ENCODE data around the gene FAM47E. TPM values are rescaled to one million over a fixed set of nuclear protein-coding genes. Genes with fewer than 3 reads are reported as not detected.
A peak's percentile ranks its signal among the peaks of the same experiment; 100 is the strongest.

FAM47E gene
- total RNA-seq, 1 donor from 2014 or later = 7.0 TPM

DNA sequence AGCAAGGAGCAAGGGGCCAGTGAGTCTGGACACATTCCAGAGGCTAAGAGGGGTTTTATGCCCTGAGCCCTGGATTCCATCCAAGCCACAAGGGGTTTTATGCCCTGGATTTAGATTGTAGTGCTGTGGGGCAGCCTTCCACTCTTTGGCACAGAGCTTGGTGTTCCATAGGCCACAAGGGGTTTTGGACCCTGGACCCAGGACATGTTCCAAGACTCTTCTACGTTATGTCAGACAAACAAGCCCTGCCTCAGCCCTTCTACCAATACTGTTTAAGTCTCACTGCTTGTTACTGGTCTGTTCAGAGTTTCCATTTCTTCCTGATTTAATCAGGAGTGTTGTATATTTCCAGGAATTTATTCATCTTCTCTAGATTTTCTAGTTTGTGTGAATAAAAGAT, 25.1 kb upstream of the FAM47E start:
- no peaks in the 10 kb centered on the region for H3F3A ChIP-seq (ENCODE audit: low read depth)

DNA sequence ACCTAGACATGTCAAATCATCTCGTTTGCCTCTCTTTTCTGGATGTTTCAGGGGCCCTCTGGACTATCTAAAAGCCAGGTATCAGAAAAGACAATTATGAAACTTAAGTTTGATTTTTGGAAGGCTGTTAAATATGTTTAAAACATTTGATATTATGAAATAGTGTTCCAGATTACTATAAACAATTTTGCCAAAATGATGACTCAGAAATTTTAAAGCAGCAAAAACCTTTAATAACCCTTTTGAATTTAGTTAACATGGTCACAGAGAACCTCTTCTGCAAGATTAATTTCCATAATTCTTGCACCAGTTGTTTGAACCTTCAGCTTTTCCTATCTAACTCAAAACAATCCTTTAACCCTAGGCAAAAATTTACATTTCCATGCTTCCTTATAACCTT, 18.8 kb upstream of the FAM47E start:
- Mint-ChIP-seq H3K9me3 (peaks cover 12% of the 10 kb centered on the region), H3K4me3 (no peak overlapping the region), H3K27me3 (ENCODE audit: insufficient read depth, low read depth) (no peaks in the 10 kb centered on the region), H3K4me1 (peaks cover 7% of the 10 kb centered on the region), H3K36me3 (peaks cover 4% of the 10 kb centered on the region), H3K27ac (no peak overlapping the region)
- H3K9ac ChIP-seq = no peak overlapping the region
- H3K4me2 ChIP-seq = no peak overlapping the region
- no peaks in the 10 kb centered on the region for H4K20me1 ChIP-seq (ENCODE audit: low read depth)
- peaks cover 6% of the 10 kb centered on the region for H3K4me1 ChIP-seq
- no peak overlapping the region for H2AFZ ChIP-seq (replicated peaks)
- H3K36me3 ChIP-seq = no peaks in the 10 kb centered on the region
- no peaks in the 10 kb centered on the region for H3K79me2 ChIP-seq (ENCODE audit: low read depth)
- H3F3A ChIP-seq (ENCODE audit: low read depth) = no peaks in the 10 kb centered on the region
- no peak overlapping the region for H3K4me3 ChIP-seq
- no peak for DNase-seq (ENCODE audit: low spot score)
- TF ChIP-seq EZH2phosphoT487 (IDR thresholded peaks at IDR 0.05) (no peak), EZH2 (IDR thresholded peaks at IDR 0.05) (no peak)
- TF ChIP-seq, protein P1, sequence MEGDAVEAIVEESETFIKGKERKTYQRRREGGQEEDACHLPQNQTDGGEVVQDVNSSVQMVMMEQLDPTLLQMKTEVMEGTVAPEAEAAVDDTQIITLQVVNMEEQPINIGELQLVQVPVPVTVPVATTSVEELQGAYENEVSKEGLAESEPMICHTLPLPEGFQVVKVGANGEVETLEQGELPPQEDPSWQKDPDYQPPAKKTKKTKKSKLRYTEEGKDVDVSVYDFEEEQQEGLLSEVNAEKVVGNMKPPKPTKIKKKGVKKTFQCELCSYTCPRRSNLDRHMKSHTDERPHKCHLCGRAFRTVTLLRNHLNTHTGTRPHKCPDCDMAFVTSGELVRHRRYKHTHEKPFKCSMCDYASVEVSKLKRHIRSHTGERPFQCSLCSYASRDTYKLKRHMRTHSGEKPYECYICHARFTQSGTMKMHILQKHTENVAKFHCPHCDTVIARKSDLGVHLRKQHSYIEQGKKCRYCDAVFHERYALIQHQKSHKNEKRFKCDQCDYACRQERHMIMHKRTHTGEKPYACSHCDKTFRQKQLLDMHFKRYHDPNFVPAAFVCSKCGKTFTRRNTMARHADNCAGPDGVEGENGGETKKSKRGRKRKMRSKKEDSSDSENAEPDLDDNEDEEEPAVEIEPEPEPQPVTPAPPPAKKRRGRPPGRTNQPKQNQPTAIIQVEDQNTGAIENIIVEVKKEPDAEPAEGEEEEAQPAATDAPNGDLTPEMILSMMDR (IDR thresholded peaks at IDR 0.05) = no peak
- no peak overlapping the region for H3K27ac ChIP-seq
- peaks cover 3% of the 10 kb centered on the region for H3K9me3 ChIP-seq (ENCODE audit: low read depth)
- H3K27me3 ChIP-seq = no peaks in the 10 kb centered on the region

More for the DNA sequence above, 25.1 kb upstream of the FAM47E start:
- H3K79me2 ChIP-seq (ENCODE audit: low read depth) = no peaks in the 10 kb centered on the region
- H3K9me3 ChIP-seq (ENCODE audit: low read depth) = peaks cover 3% of the 10 kb centered on the region
- no peaks in the 10 kb centered on the region for H3K4me1 Mint-ChIP-seq
- no peak overlapping the region for H2AFZ ChIP-seq (replicated peaks)
- H4K20me1 ChIP-seq (ENCODE audit: low read depth) = no peaks in the 10 kb centered on the region
- H3K4me1 ChIP-seq = no peaks in the 10 kb centered on the region
- H3K4me2 ChIP-seq = no peak overlapping the region
- H3K36me3 ChIP-seq = no peaks in the 10 kb centered on the region
- TF ChIP-seq, protein P1 (IDR thresholded peaks at IDR 0.05) = no peak
- TF ChIP-seq EZH2 (IDR thresholded peaks at IDR 0.05) (no peak), EZH2phosphoT487 (IDR thresholded peaks at IDR 0.05) (no peak)
- no peak overlapping the region for H3K9ac ChIP-seq
- no peak overlapping the region for H3K27ac ChIP-seq
- peaks cover 2% of the 10 kb centered on the region for H3K27me3 Mint-ChIP-seq (ENCODE audit: insufficient read depth, low read depth)
- H3K27ac Mint-ChIP-seq = no peak overlapping the region
- H3K4me3 ChIP-seq = no peak overlapping the region
- DNase-seq (ENCODE audit: low spot score) = no peak
- H3K4me3 Mint-ChIP-seq = no peak overlapping the region
- H3K36me3 Mint-ChIP-seq = peaks cover 4% of the 10 kb centered on the region
- H3K27me3 ChIP-seq = no peaks in the 10 kb centered on the region
- peaks cover 15% of the 10 kb centered on the region for H3K9me3 Mint-ChIP-seq

DNA sequence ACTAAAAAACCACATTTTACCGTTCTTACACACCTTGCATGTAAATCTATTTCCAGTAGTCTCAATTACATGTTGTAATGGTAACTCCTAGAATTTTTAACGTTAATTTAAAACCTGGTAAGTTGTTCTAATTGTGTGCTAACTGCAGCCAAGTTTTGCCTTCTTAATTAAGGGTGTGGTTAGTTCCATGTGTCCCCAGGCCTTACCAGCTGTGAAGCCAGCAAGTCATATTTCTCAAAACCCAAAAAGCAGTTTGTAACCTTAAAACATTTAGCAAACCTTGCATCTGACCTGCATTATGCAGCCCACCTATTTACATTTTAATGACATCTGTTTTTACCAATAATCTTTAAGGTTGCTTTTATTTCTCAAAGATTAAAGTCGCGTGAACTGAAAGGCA, 18.4 kb upstream of the FAM47E start:
- no peak overlapping the region for H3K4me3 Mint-ChIP-seq
- no peaks in the 10 kb centered on the region for H3K27me3 Mint-ChIP-seq (ENCODE audit: insufficient read depth, low read depth)
- H3K4me3 ChIP-seq = no peak overlapping the region
- H3K27ac ChIP-seq = no peak overlapping the region
- peaks cover 9% of the 10 kb centered on the region for H3K9me3 Mint-ChIP-seq
- peak overlapping the region; percentile 20 for H3K4me2 ChIP-seq
- peaks cover 7% of the 10 kb centered on the region for H3K4me1 Mint-ChIP-seq
- no peaks in the 10 kb centered on the region for H3F3A ChIP-seq (ENCODE audit: low read depth)
- no peaks in the 10 kb centered on the region for H3K27me3 ChIP-seq
- no peaks in the 10 kb centered on the region for H3K36me3 ChIP-seq
- no peak overlapping the region for H3K27ac Mint-ChIP-seq
- TF ChIP-seq EZH2phosphoT487 (IDR thresholded peaks at IDR 0.05) (no peak), EZH2 (IDR thresholded peaks at IDR 0.05) (no peak)
- TF ChIP-seq, protein P1 (IDR thresholded peaks at IDR 0.05) = no peak
- no peak for DNase-seq (ENCODE audit: low spot score)
- H3K4me1 ChIP-seq = peaks cover 6% of the 10 kb centered on the region
- H3K79me2 ChIP-seq (ENCODE audit: low read depth) = no peaks in the 10 kb centered on the region
- H2AFZ ChIP-seq (replicated peaks) = no peak overlapping the region
- no peak overlapping the region for H3K9ac ChIP-seq
- H3K36me3 Mint-ChIP-seq = peaks cover 4% of the 10 kb centered on the region
- H4K20me1 ChIP-seq (ENCODE audit: low read depth) = no peaks in the 10 kb centered on the region
- peaks cover 3% of the 10 kb centered on the region for H3K9me3 ChIP-seq (ENCODE audit: low read depth)
